ENCODE measurements around the gene DAB2IP.

DNA sequence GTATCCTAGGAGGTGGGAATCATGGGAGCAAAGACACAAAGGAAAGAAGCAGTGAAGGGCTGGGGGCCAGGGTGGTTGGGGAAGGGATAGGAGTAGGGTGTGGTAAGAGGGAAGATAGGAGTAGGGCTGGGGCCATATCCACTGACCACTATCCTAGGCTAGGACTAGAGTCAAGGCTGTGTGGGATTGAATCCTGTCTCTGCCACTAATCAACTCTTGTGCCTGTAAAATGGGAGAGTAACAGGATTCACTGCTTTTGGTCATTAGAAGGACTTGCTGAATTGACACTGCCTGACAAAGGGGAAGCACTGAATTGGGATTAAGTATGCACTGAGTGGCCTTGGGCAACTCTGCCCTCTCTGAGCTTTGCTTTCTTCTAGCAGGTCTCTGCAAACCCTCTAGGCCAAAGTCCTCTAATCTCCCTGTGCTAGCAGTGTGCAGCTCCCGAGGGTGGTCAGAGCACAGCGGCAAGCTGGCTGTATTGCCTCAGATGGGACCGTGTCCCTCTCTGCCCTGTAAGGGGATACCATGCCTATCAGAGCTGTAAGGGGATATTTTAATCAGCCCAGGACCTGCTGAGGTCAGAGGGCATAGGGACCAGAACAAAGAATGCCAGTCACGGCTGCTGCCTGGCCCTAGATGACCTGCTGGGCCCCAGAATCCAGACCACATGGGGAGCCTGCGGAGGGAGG lies 12.4 kb upstream of the DAB2IP start:
- TF ChIP-seq NFE2L1 (CRISPR knock-in tag; IDR thresholded peaks at IDR 0.05), result no peak
- TF ChIP-seq FOXK1 (CRISPR knock-in tag; IDR thresholded peaks at IDR 0.05), result no peak
- TF ChIP-seq, protein P1, sequence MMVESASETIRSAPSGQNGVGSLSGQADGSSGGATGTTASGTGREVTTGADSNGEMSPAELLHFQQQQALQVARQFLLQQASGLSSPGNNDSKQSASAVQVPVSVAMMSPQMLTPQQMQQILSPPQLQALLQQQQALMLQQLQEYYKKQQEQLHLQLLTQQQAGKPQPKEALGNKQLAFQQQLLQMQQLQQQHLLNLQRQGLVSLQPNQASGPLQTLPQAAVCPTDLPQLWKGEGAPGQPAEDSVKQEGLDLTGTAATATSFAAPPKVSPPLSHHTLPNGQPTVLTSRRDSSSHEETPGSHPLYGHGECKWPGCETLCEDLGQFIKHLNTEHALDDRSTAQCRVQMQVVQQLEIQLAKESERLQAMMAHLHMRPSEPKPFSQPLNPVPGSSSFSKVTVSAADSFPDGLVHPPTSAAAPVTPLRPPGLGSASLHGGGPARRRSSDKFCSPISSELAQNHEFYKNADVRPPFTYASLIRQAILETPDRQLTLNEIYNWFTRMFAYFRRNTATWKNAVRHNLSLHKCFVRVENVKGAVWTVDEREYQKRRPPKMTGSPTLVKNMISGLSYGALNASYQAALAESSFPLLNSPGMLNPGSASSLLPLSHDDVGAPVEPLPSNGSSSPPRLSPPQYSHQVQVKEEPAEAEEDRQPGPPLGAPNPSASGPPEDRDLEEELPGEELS (CRISPR knock-in tag; IDR thresholded peaks at IDR 0.05), result no peak
- TF ChIP-seq, protein P2, sequence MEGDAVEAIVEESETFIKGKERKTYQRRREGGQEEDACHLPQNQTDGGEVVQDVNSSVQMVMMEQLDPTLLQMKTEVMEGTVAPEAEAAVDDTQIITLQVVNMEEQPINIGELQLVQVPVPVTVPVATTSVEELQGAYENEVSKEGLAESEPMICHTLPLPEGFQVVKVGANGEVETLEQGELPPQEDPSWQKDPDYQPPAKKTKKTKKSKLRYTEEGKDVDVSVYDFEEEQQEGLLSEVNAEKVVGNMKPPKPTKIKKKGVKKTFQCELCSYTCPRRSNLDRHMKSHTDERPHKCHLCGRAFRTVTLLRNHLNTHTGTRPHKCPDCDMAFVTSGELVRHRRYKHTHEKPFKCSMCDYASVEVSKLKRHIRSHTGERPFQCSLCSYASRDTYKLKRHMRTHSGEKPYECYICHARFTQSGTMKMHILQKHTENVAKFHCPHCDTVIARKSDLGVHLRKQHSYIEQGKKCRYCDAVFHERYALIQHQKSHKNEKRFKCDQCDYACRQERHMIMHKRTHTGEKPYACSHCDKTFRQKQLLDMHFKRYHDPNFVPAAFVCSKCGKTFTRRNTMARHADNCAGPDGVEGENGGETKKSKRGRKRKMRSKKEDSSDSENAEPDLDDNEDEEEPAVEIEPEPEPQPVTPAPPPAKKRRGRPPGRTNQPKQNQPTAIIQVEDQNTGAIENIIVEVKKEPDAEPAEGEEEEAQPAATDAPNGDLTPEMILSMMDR (IDR thresholded peaks at IDR 0.05), result no peak
- no peak for TF ChIP-seq ZNF423 (CRISPR knock-in tag; IDR thresholded peaks at IDR 0.05)
- TF ChIP-seq TEAD4 (CRISPR knock-in tag; IDR thresholded peaks at IDR 0.05), result no peak
- TF ChIP-seq, protein P3, sequence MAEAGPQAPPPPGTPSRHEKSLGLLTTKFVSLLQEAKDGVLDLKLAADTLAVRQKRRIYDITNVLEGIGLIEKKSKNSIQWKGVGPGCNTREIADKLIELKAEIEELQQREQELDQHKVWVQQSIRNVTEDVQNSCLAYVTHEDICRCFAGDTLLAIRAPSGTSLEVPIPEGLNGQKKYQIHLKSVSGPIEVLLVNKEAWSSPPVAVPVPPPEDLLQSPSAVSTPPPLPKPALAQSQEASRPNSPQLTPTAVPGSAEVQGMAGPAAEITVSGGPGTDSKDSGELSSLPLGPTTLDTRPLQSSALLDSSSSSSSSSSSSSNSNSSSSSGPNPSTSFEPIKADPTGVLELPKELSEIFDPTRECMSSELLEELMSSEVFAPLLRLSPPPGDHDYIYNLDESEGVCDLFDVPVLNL (CRISPR knock-in tag; IDR thresholded peaks at IDR 0.05; ENCODE audit: borderline replicate concordance, low read depth), result no peak
